Neural cell (in vitro differentiated cells): ENCODE results near the gene CGNL1. TPM values are rescaled to one million over a fixed set of nuclear protein-coding genes. Genes with fewer than 3 reads are reported as not detected.

Experiments used
- H2AFZ ChIP-seq: fragments of 200-600, 300-800 bp; sonication (generic), shearing (Covaris generic); 2 replicates; pipeline ENCODE4 v1.6.0; 2014; ENCODE audit warnings: low read depth, mild to moderate bottlenecking, antibody characterized with exemption, low read length, moderate library complexity
- H3F3A ChIP-seq: fragments of 200-600 bp; shearing (Covaris generic); 2 replicates; pipeline ENCODE4 v1.6.1; 2016; ENCODE audit warnings: mild to moderate bottlenecking, moderate library complexity, mixed read lengths, antibody characterized with exemption, low read length; ENCODE audit not compliant: insufficient read depth, poor library complexity, severe bottlenecking
- H3K27ac ChIP-seq: fragments of 200-600, 300-800 bp; sonication (generic), shearing (Covaris generic); 2 replicates; pipeline ENCODE4 v1.5.1; 2014; ENCODE audit warnings: mild to moderate bottlenecking, low read length, moderate library complexity
- H3K27me3 ChIP-seq: fragments of 300-800, 200-600 bp; sonication (generic), shearing (Covaris generic); 2 replicates; pipeline ENCODE4 v1.6.0; 2014; ENCODE audit warnings: mild to moderate bottlenecking, low read depth, low read length, moderate library complexity; ENCODE audit not compliant: insufficient read depth
- H3K36me3 ChIP-seq: fragments of 300-800, 200-600 bp; sonication (generic), shearing (Covaris generic); 2 replicates; pipeline ENCODE4 v1.5.1; 2014; ENCODE audit warnings: mild to moderate bottlenecking, antibody characterized with exemption, low read length, moderate library complexity; ENCODE audit not compliant: insufficient read depth
- H3K4me2 ChIP-seq: fragments of 300-800, 200-600 bp; sonication (generic), shearing (Covaris generic); 2 replicates; pipeline ENCODE4 v1.6.0; 2014; ENCODE audit warnings: mild to moderate bottlenecking, low read length
- H3K4me3 ChIP-seq: fragments of 300-800, 200-600 bp; sonication (generic), shearing (Covaris generic); 2 replicates; pipeline ENCODE4 v1.5.1; 2014; ENCODE audit warnings: mild to moderate bottlenecking, low read length, moderate library complexity
- H3K79me2 ChIP-seq: fragments of 200-600 bp; shearing (Covaris generic); replicated peaks from 2 replicates; pipeline ENCODE4 v1.6.0; 2014; ENCODE audit warnings: mild to moderate bottlenecking, low read length, moderate library complexity; ENCODE audit not compliant: insufficient read depth
- H3K9ac ChIP-seq: fragments of 300-800, 200-600 bp; sonication (generic), shearing (Covaris generic); 2 replicates; pipeline ENCODE4 v1.6.1; 2016; ENCODE audit warnings: mild to moderate bottlenecking, low read length, mixed read lengths
- H3K9me2 ChIP-seq: fragments of 200-600 bp; shearing (Covaris generic); 2 replicates; pipeline ENCODE4 v1.6.1; 2016; ENCODE audit warnings: mild to moderate bottlenecking, low read length, mixed read lengths; ENCODE audit not compliant: insufficient read depth
- H3K9me3 ChIP-seq: fragments of 200-600, 300-800 bp; sonication (generic), shearing (Covaris generic); 2 replicates; pipeline ENCODE4 v1.6.1; 2016; ENCODE audit warnings: mild to moderate bottlenecking, mixed run types, low read length, moderate library complexity, mixed read lengths
- H4K20me1 ChIP-seq: fragments of 200-600 bp; shearing (Covaris generic); 2 replicates; pipeline ENCODE4 v1.6.1; 2016; ENCODE audit warnings: mild to moderate bottlenecking, mixed run types; ENCODE audit not compliant: insufficient read depth
- EP300 ChIP-seq: fragments of 450-650 bp; conservative IDR thresholded peaks from 2 replicates; pipeline ENCODE4 v1.6.1; 2014; ENCODE audit warnings: antibody characterized with exemption, mild to moderate bottlenecking, moderate library complexity; ENCODE audit not compliant: poor library complexity, severe bottlenecking
- EZH2 ChIP-seq: fragments of 200-600, 300-800 bp; shearing (Covaris generic), sonication (generic); IDR thresholded peaks from 2 replicates; pipeline ENCODE4 v1.6.1; 2014; ENCODE audit warnings: antibody characterized with exemption, low read length, borderline replicate concordance, mild to moderate bottlenecking; ENCODE audit not compliant: insufficient read depth, poor library complexity, severe bottlenecking
- MXI1 ChIP-seq: fragments of 450-650 bp; conservative IDR thresholded peaks from 2 replicates; pipeline ENCODE4 v1.6.1; 2014; ENCODE audit warnings: antibody characterized with exemption, mild to moderate bottlenecking; ENCODE audit not compliant: poor library complexity, severe bottlenecking
- POLR2AphosphoS5 ChIP-seq: IDR thresholded peaks from 2 replicates; pipeline ENCODE4 v1.6.1; 2012
- RAD21 ChIP-seq: fragments of 450-650 bp; conservative IDR thresholded peaks from 2 replicates; pipeline ENCODE4 v1.6.1; 2014; ENCODE audit warnings: antibody characterized with exemption, mild to moderate bottlenecking, moderate library complexity
- SMC3 ChIP-seq: fragments of 450-650 bp; conservative IDR thresholded peaks from 2 replicates; pipeline ENCODE4 v1.6.1; 2014; ENCODE audit warnings: antibody characterized with exemption, mild to moderate bottlenecking, moderate library complexity; ENCODE audit not compliant: poor library complexity
- TAF1 ChIP-seq: IDR thresholded peaks from 2 replicates; pipeline ENCODE4 v1.6.1; 2012; ENCODE audit warnings: low read depth
- polyA plus RNA-seq: library from polyadenylated mRNA; depleted of rRNA; stranded (reverse); fragments of >200 nt; gene quantifications from 2 replicates; pipeline ENCODE4 v1.2.3, GENCODE V29; 2014
- TF ChIP-seq, protein P1 (sequence below): fragments of 450-650 bp; IDR thresholded peaks from 2 replicates; pipeline ENCODE4 v1.5.1; 2014; ENCODE audit warnings: antibody characterized with exemption, mild to moderate bottlenecking, moderate library complexity; ENCODE audit not compliant: poor library complexity, severe bottlenecking
- TF ChIP-seq, protein P2 (sequence below): IDR thresholded peaks from 2 replicates; pipeline ENCODE4 v1.6.1; 2012; ENCODE audit warnings: borderline replicate concordance

CGNL1 gene
- polyA plus RNA-seq, 1 donor from 2014 or later, result 0.26 TPM

DNA sequence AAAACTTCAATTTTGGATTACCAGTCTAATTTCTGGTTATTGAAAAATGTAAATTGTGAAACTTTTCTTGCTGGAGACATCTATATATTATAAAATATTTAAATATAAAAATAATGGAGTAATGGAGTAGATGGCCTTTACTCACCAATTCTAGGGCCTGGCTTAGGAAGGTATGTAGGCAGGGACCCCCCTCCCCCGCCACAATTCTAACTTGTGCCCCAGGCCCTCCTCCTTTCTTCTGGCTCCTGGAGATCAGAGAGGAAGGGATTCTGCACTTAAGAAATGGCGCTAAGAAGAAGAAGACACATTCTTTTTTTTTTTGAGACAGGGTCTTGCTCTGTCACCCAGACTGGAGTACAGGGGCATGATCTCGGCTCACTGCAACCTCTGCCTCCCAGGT lies 49.5 kb downstream of the CGNL1 start:
- no peaks in the 10 kb centered on the region for H3F3A ChIP-seq
- no peaks in the 10 kb centered on the region for H3K79me2 ChIP-seq
- H3K36me3 ChIP-seq, result no peaks in the 10 kb centered on the region
- no peak overlapping the region for H3K9ac ChIP-seq
- H3K4me2 ChIP-seq, result no peak overlapping the region
- H4K20me1 ChIP-seq, result no peaks in the 10 kb centered on the region
- H3K9me2 ChIP-seq, result no peaks in the 10 kb centered on the region
- no peak overlapping the region for H2AFZ ChIP-seq
- no peak overlapping the region for H3K4me3 ChIP-seq
- H3K27me3 ChIP-seq, result no peaks in the 10 kb centered on the region
- H3K9me3 ChIP-seq, result no peaks in the 10 kb centered on the region
- no peak overlapping the region for H3K27ac ChIP-seq
- no peak for TF ChIP-seq EP300
- no peak for TF ChIP-seq MXI1
- TF ChIP-seq EZH2, result no peak
- TF ChIP-seq POLR2AphosphoS5, result no peak

DNA sequence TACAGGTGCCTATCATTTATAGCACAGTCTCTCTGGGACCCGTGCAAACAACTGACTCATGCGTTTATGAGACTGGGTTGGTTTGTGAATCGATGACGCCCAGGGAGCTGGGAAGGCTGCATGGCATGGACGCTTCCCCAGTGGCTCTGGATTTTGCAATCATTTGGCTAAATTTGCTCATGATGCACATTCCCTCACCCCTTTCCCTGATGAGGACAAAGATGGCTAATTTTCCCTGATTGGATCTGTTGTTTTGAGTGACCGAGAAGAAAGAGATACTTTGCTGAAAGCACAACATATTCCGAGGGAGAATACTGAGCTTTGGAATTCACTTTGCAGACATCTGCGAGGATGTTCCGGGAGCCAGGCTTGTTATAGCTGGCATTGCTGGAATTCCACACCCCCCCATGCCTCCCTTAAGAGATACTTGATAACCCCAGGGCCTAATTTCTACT lies 51.1 kb downstream of the CGNL1 start:
- Histone ChIP-seq H3K27me3 (no peaks in the 10 kb centered on the region), H3K4me2 (no peak overlapping the region), H3K36me3 (no peaks in the 10 kb centered on the region), H3K9ac (no peak overlapping the region), H3K4me3 (no peak overlapping the region), H3F3A (no peaks in the 10 kb centered on the region), H3K27ac (no peak overlapping the region), H2AFZ (no peak overlapping the region), H4K20me1 (no peaks in the 10 kb centered on the region), H3K79me2 (no peaks in the 10 kb centered on the region), H3K9me3 (no peaks in the 10 kb centered on the region), H3K9me2 (no peaks in the 10 kb centered on the region)
- TF ChIP-seq, protein P1, sequence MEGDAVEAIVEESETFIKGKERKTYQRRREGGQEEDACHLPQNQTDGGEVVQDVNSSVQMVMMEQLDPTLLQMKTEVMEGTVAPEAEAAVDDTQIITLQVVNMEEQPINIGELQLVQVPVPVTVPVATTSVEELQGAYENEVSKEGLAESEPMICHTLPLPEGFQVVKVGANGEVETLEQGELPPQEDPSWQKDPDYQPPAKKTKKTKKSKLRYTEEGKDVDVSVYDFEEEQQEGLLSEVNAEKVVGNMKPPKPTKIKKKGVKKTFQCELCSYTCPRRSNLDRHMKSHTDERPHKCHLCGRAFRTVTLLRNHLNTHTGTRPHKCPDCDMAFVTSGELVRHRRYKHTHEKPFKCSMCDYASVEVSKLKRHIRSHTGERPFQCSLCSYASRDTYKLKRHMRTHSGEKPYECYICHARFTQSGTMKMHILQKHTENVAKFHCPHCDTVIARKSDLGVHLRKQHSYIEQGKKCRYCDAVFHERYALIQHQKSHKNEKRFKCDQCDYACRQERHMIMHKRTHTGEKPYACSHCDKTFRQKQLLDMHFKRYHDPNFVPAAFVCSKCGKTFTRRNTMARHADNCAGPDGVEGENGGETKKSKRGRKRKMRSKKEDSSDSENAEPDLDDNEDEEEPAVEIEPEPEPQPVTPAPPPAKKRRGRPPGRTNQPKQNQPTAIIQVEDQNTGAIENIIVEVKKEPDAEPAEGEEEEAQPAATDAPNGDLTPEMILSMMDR, result no peak
- no peak for TF ChIP-seq SMC3

DNA sequence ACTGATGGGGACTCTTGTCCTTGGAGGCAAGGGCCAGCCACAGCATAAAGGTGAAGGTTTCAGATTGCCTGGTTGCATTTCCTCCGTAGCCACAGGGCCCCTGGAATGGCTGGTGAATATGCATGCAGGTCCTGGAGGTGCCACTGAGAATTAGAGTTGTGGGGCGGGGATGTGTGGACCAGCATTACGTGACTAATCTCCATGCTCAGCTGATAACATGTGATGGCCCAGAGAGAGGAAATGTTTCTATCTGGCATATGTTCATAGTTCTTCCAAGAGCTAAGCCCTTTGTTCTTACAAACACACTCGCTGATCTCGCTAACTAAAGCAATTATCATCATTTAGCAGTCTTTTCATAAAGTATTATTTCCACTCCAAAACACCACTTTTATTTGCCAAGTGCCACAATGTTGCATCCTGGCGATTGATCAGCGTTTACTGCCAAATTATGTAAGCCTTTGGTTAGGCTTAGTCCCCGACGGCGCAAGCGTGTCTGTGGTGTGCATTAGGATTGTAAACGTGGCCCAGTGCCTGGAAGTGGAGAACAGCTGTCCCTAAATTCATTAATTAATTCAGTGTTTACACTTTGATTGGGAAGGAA lies 55.9 kb downstream of the CGNL1 start:
- no peaks in the 10 kb centered on the region for H3K79me2 ChIP-seq
- no peak overlapping the region for H3K4me3 ChIP-seq
- H3K9me3 ChIP-seq, result no peaks in the 10 kb centered on the region
- TF ChIP-seq EZH2 (no peak), TAF1 (no peak), RAD21 (no peak), MXI1 (no peak), EP300 (no peak), POLR2AphosphoS5 (no peak), SMC3 (no peak)
- TF ChIP-seq, protein P2, sequence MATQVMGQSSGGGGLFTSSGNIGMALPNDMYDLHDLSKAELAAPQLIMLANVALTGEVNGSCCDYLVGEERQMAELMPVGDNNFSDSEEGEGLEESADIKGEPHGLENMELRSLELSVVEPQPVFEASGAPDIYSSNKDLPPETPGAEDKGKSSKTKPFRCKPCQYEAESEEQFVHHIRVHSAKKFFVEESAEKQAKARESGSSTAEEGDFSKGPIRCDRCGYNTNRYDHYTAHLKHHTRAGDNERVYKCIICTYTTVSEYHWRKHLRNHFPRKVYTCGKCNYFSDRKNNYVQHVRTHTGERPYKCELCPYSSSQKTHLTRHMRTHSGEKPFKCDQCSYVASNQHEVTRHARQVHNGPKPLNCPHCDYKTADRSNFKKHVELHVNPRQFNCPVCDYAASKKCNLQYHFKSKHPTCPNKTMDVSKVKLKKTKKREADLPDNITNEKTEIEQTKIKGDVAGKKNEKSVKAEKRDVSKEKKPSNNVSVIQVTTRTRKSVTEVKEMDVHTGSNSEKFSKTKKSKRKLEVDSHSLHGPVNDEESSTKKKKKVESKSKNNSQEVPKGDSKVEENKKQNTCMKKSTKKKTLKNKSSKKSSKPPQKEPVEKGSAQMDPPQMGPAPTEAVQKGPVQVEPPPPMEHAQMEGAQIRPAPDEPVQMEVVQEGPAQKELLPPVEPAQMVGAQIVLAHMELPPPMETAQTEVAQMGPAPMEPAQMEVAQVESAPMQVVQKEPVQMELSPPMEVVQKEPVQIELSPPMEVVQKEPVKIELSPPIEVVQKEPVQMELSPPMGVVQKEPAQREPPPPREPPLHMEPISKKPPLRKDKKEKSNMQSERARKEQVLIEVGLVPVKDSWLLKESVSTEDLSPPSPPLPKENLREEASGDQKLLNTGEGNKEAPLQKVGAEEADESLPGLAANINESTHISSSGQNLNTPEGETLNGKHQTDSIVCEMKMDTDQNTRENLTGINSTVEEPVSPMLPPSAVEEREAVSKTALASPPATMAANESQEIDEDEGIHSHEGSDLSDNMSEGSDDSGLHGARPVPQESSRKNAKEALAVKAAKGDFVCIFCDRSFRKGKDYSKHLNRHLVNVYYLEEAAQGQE, result no peak
- TF ChIP-seq, protein P1, result no peak
- H2AFZ ChIP-seq, result no peak overlapping the region
- no peak overlapping the region for H3K27ac ChIP-seq
- H3F3A ChIP-seq, result no peaks in the 10 kb centered on the region
- no peaks in the 10 kb centered on the region for H3K36me3 ChIP-seq
- H3K9ac ChIP-seq, result no peak overlapping the region
- H4K20me1 ChIP-seq, result no peaks in the 10 kb centered on the region
- H3K9me2 ChIP-seq, result no peaks in the 10 kb centered on the region
- no peaks in the 10 kb centered on the region for H3K27me3 ChIP-seq
- H3K4me2 ChIP-seq, result no peak overlapping the region
